AG04450 (cell line): Measurements from ENCODE around the gene MPIG6B. TPM values are rescaled to one million over a fixed set of nuclear protein-coding genes. Genes with fewer than 3 reads are reported as not detected.
A peak's percentile ranks its signal among the peaks of the same experiment; 100 is the strongest.

Experiments
- CTCF ChIA-PET: fragments of 300-600, 350-600 bp; formaldehyde crosslinking; extraction: SDS; loops from one replicate; lab custom pipeline; 2022; ENCODE audit warnings: antibody characterized with exemption, inconsistent platforms; lab: Charles Lee
- POLR2A ChIA-PET: fragments of 350-600 bp; formaldehyde crosslinking; extraction: SDS; loops from one replicate; lab custom pipeline; 2021; ENCODE audit warnings: antibody characterized with exemption, inconsistent platforms; lab: Yijun Ruan, JAX
- DNase-seq: peaks from one replicate; pipeline ENCODE4 v3.0.0-alpha.2; 2011; ENCODE audit warnings: low read depth, low spot score
- H3K27ac ChIP-seq: one replicate; pipeline ENCODE4 v1.5.1; 2012; ENCODE audit warnings: low read depth, low read length, control low read depth
- H3K27me3 ChIP-seq: one replicate; pipeline ENCODE4 v1.6.0; 2012; ENCODE audit warnings: low read length; ENCODE audit not compliant: control insufficient read depth, insufficient read depth
- H3K4me3 ChIP-seq: 2 replicates; pipeline ENCODE4 v1.5.1; 2011; ENCODE audit warnings: mild to moderate bottlenecking, low read depth, low read length, control low read depth
- H3K9me3 ChIP-seq: 2 replicates; pipeline ENCODE4 v1.5.1; 2012; ENCODE audit warnings: low read length; ENCODE audit not compliant: control insufficient read depth, insufficient read depth
- CTCF ChIP-seq: IDR thresholded peaks from 2 replicates; pipeline ENCODE4 v1.5.1; 2011; ENCODE audit warnings: low read depth, low read length, control low read depth, inconsistent platforms
- polyA plus RNA-seq: library from polyadenylated mRNA; depleted of rRNA; stranded (reverse); fragments of >200 nt; gene quantifications from 2 replicates; pipeline ENCODE4 v1.2.3, GENCODE V29; 2011

The MPIG6B gene
- polyA plus RNA-seq, 1 experiment: not detected

DNA sequence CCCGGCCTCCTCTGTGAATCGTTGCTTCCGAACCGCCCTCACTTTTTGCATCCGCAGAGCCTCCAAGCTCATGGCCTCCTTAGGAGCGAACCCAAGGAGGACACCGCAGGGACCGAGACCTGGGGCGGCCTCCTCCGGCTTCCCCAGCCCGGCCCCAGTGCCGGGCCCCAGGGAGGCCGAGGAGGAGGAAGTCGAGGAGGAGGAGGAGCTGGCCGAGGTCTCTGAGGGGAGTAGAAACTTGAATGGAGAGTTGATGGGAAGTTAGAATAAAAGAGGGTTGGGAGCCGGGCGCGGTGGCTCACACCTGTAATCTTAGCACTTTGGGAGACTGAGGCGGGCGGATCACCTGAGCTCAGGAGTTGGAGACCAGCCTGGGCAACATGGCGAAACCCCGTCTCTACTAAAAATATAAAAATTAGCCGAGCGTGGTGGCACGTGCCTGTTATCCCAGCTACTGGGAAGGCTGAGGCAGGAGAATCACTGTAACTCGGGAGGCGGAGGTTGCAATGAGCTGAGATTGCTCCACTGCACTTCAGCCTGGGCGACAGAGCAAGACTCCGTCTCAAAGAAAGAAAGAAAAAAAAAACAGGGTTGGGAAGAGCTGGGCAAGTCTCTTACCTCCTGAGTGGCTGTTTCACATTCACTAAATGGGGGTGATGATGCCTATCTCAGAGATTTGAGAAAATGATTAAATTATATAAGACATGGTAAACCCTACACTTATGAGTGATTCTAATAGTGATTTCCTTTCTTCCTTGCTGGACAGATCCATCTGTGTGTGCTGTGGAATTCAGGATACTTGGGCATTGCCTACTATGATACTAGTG is 17.4 kb downstream of the MPIG6B start:
- DNase-seq: no peak
- no peak for TF ChIP-seq CTCF
- POLR2A ChIA-PET: no interaction called here
- Histone ChIP-seq H3K4me3 (peak overlapping the region; percentile 90), H3K27me3 (no peaks in the 10 kb centered on the region), H3K9me3 (no peaks in the 10 kb centered on the region; the same call in 1 of the 2 replicates), H3K27ac (no peak overlapping the region)
- CTCF ChIA-PET: interaction anchor here (1.5 to 2.3 kb wide), 2 partner anchors 11 to 29 kb away, joined by 6 to 8 read pairs; no protein-coding TSS in a partner anchor

DNA sequence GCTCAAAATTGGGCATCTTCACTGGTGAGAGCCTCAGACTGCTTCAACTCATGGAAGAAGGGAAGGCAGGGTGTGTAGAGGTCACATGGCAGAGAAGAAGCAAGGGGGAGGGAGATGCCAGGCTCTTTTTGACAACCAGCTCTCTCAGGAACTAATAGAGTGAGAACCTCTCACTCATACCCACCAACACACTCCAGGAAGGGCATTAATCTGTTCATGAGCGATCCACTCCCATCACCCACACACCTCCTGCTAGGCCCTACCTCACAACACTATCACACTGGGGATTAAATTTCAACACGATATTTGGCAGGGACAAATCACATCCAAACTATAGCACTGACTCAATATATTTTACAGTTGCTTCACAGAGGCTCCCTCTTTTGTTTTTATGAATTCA is 18.6 kb downstream of the MPIG6B start:
- Histone ChIP-seq H3K9me3 (no peaks in the 10 kb centered on the region; the same call in 1 of the 2 replicates), H3K27me3 (no peaks in the 10 kb centered on the region), H3K27ac (no peak overlapping the region), H3K4me3 (no peak overlapping the region)
- POLR2A ChIA-PET: no interaction called here
- TF ChIP-seq CTCF: no peak
- CTCF ChIA-PET: interaction anchor here (0.7 to 1.1 kb wide), 3 partner anchors 11 to 614 kb away, joined by 3 read pairs; no protein-coding TSS in a partner anchor
- DNase-seq: no peak

- ChIA-PET CTCF (interaction anchor here (1.1 kb wide), 1 partner anchor 27 kb away, joined by 3 read pairs; no protein-coding TSS in a partner anchor), POLR2A (no interaction called here)
- TF ChIP-seq CTCF: no peak
- Histone ChIP-seq H3K4me3 (no peak overlapping the region), H3K27ac (no peak overlapping the region), H3K27me3 (no peaks in the 10 kb centered on the region), H3K9me3 (no peaks in the 10 kb centered on the region; the same call in 1 of the 2 replicates)
- DNase-seq: no peak
Observed at GRCh38 chr6:31742894-31743293, 19.7 kb downstream of the MPIG6B start.

DNA sequence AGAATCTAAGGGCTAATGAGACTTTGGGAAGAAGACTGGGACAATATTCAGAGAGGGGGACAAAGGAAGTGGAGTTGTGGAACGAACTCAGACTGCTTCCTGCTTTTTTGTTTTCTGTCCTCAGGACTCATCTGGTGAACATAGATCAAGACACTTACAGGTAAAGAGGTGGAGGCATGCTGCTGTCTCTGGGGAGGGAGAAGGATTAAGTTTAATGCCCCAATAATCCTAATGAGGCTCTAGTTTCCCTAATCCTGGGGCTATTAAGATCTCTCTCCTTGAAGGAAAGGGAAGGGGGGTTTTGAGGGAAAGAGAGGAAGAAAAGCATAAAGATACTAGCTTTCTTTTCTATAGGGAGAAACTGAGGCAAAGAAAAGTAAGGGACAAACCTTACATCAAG is 21.2 kb downstream of the MPIG6B start:
- TF ChIP-seq CTCF: no peak
- Histone ChIP-seq H3K27me3 (no peaks in the 10 kb centered on the region), H3K9me3 (no peaks in the 10 kb centered on the region; the same call in 1 of the 2 replicates), H3K27ac (no peak overlapping the region), H3K4me3 (no peak overlapping the region)
- CTCF ChIA-PET: no interaction called here
- DNase-seq: no peak
- POLR2A ChIA-PET: no interaction called here
